ENCODE results near the gene GRIN3A.

GRCh38 chr9:101562966-101563365 lies 175.5 kb downstream of the GRIN3A start:
- TF ChIP-seq POLR2A (IDR thresholded peaks at IDR 0.05; ENCODE audit: extremely low read depth, insufficient read length) (no peak), CTCF (IDR thresholded peaks at IDR 0.05; ENCODE audit: low read depth, low read length) (no peak)

Data from NB4 (cell line).